Uterus (tissue), 2 donors: ENCODE results near the gene FRMD5.

Experiments used
- POLR2A ChIP-seq, 2 donors: fragments of 450-650 bp; IDR thresholded peaks; one replicate each; pipeline ENCODE4 v1.6.1; 2016; ENCODE audit warnings: antibody characterized with exemption in 2 of 2, mild to moderate bottlenecking in 1 of 2, moderate library complexity in 1 of 2
- TF ChIP-seq, protein P1 (sequence below), 4 experiments: fragments of 200-600 bp in 2 of 4; fragments of 450-650 bp in 2 of 4; sonication (generic) in 2 of 4; IDR thresholded peaks; one replicate each; pipeline ENCODE4 v1.5.1; 2016 to 2019; ENCODE audit warnings: antibody characterized with exemption in 4 of 4, mild to moderate bottlenecking in 2 of 4, moderate library complexity in 1 of 4

DNA sequence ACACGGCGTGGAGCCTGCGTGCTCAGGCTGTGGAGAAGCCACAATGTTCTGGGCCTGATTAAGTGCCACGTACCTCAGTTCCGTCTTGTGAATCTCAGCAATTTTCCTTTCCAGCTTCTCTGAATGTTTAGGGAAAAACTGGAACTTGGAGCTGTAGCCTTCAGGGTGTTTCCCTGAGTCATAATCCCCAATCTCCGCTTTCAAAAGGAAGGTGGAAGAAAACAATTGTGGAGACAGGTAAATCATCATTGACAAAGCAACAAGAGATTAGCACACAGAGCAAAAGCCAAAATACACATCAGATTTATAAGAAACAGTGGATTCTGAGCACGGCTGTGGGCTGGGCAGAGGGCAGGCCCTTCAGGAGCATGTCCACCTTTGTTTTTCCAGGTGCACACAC, 289.3 kb downstream of the FRMD5 start:
- TF ChIP-seq, protein P1, sequence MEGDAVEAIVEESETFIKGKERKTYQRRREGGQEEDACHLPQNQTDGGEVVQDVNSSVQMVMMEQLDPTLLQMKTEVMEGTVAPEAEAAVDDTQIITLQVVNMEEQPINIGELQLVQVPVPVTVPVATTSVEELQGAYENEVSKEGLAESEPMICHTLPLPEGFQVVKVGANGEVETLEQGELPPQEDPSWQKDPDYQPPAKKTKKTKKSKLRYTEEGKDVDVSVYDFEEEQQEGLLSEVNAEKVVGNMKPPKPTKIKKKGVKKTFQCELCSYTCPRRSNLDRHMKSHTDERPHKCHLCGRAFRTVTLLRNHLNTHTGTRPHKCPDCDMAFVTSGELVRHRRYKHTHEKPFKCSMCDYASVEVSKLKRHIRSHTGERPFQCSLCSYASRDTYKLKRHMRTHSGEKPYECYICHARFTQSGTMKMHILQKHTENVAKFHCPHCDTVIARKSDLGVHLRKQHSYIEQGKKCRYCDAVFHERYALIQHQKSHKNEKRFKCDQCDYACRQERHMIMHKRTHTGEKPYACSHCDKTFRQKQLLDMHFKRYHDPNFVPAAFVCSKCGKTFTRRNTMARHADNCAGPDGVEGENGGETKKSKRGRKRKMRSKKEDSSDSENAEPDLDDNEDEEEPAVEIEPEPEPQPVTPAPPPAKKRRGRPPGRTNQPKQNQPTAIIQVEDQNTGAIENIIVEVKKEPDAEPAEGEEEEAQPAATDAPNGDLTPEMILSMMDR (IDR thresholded peaks at IDR 0.05) = no peak
- no peak for TF ChIP-seq POLR2A (IDR thresholded peaks at IDR 0.05)
